Pancreas (tissue), 10 donors: ENCODE results near the gene TRNP1. TPM values are rescaled to one million over a fixed set of nuclear protein-coding genes. Genes with fewer than 3 reads are reported as not detected.
A peak's percentile ranks its signal among the peaks of the same experiment; 100 is the strongest.

Source experiments
- ATAC-seq, 4 donors: fragments of 200-7000 bp; cut with Tn5 transposase; one replicate each; pipeline versions ENCODE4 v1.8.0 to v1.9.1; 2020; ENCODE audit warnings: mild to moderate bottlenecking in 4 of 4, moderate library complexity in 4 of 4
- DNase-seq, 6 donors: peaks; one replicate each; pipeline ENCODE4 v3.0.0-alpha.2; 2020
- FAIRE-seq: peaks from 2 replicates; lab custom pipeline; 2012; peaks lifted over from hg19 to GRCh38; lab: Jason Lieb, UNC
- H3K27ac ChIP-seq, 4 donors: fragments of 200-600 bp; sonication (generic); 1 replicate in 3 of 4; 2 replicates in 1 of 4; pipeline versions ENCODE4 v1.5.0 to v1.8.0; 2020
- H3K27me3 ChIP-seq, 4 donors: fragments of 200-600 bp; one replicate each; pipeline ENCODE4 v1.8.0; 2021
- H3K36me3 ChIP-seq, 3 donors: fragments of 200-600 bp; sonication (generic) in 1 of 3; one replicate each; pipeline versions ENCODE4 v1.5.0 to v1.8.0; 2020 to 2021
- H3K4me1 ChIP-seq, 3 donors: fragments of 200-600 bp; one replicate each; pipeline ENCODE4 v1.8.0; 2021
- H3K4me3 ChIP-seq, 4 donors: fragments of 200-600 bp; sonication (generic) in 2 of 4; one replicate each; pipeline versions ENCODE4 v1.5.0 to v1.8.0; 2020 to 2021
- H3K9me3 ChIP-seq, 4 donors: fragments of 200-600 bp; one replicate each; pipeline ENCODE4 v1.8.0; 2021
- CTCF ChIP-seq, 4 donors: fragments of 200-600 bp; sonication (generic) in 3 of 4; IDR thresholded peaks; one replicate each; pipeline versions ENCODE4 v1.5.0 to v1.8.0; 2021; ENCODE audit warnings: antibody characterized with exemption in 4 of 4
- WGBS, 2 donors: extraction: QIAGEN DNeasy Blood & Tissue Kit; methylation state at CpG; one replicate each; pipeline ENCODE4 v1.1.7; 2013; 5-methylcytosine and 5-hydroxymethylcytosine counted together
- intact Hi-C, 3 donors: fragments of 100-400 bp; cut with DNase I; formaldehyde crosslinking; loops; one replicate each; pipeline versions ENCODE4 v1.11.1 to v1.14.2; 2022
- polyA plus RNA-seq, 2 donors: library from polyadenylated mRNA; stranded (reverse); fragments of 200-250 nt; gene quantifications; one replicate each; pipeline ENCODE4 v1.2.3, GENCODE V29; 2013
- total RNA-seq, 6 donors: library from RNA; stranded (reverse); fragmentation: NEBNext Ultra II Directional in 4 of 6; extraction: Animal tissue kit (Norgen Biotek cat#: 25700) in 4 of 6; gene quantifications; one replicate each; pipeline versions ENCODE4 v1.2.1 to v1.2.4, GENCODE V29; 2021 to 2023
- donor health status: healthy with polysubstance abuse.
- donor health status: DM: no; HTN: no; CAD: no; lungs with moderate emphysema.
- donor health status: DM: no; HTN: no; CAD: no.
- donor health status: control.
- donor health status: control.
- donor health status: Bipolar disorder and iron deficiency.
- donor health status: DM: yes; HTN: yes; CAD: no.
- donor health status: DM: no; HTN: no; CAD: no.
- donor health status: DM: no; HTN: no; CAD: no.
- donor health status: DM: yes; HTN: yes; CAD: no.

The TRNP1 gene
- total and polyA plus RNA-seq, 8 donors, result 10.4 to 48.2 (median 26.9) TPM

DNA sequence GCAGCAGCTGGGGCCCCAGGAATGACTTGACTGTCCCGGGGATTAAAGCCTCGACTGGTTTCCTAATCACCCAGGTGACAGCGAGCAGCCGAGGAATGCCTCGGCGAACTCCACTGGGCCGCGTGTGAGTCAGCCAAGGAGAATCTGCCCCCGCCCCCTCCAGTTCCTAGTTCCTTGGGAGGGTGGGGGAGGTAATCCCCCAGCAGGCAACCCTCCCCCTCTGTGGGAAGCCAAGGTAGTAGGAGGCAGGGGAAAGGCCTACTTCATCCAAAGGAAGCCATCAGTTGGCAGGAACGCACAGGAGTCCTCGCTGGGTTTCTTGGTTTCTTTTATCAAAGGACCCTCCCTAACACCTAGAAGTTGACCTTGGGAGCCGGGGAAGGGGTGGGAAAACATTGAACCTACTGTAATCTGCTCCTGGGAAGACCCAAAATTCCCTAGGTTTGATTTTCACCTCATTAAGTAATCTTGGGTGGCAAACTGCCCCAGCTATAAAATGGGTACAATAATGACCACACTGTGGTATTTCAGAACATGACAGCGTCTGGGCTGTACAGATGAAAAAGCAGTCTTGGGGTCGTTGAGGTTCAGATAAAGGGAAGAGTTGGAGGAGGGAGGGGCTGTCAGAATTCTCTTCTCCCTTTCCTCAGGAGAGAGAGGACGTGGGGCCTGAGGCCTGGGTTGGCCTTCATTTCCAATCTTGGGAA, 17.7 kb downstream of the TRNP1 start:
- no peak for FAIRE-seq
- intact Hi-C loops, result no loop called here
- Histone ChIP-seq H3K27me3 (no peaks in the 10 kb centered on the region), H3K27ac (peak overlapping the region; percentile 9 to 77 (median 32)), H3K4me1 (peaks cover 4 to 14% (median 11%) of the 10 kb centered on the region in 3 donors), H3K9me3 (no peaks in the 10 kb centered on the region), H3K36me3 (no peaks in the 10 kb centered on the region), H3K4me3 (no peak overlapping the region)
- 53 to 56% methylated on average over 15 of the region's 15 CpGs for WGBS, 2 donors
- no peak for TF ChIP-seq CTCF (IDR thresholded peaks at IDR 0.05)
- peak in 1 of 4 donors; percentile 8 for ATAC-seq
- DNase-seq, result peak in 1 of 6 donors; percentile 54

GRCh38 chr1:27011976-27012563, 18.6 kb downstream of the TRNP1 start:
- intact Hi-C loops, result no loop called here
- Histone ChIP-seq H3K4me1 (peaks cover 4 to 14% (median 11%) of the 10 kb centered on the region in 3 donors), H3K4me3 (peak overlapping the region in 1 of 4 donors; percentile 41), H3K9me3 (no peaks in the 10 kb centered on the region), H3K27ac (peak overlapping the region in 2 of 4 donors; percentile 64 to 77), H3K27me3 (no peaks in the 10 kb centered on the region), H3K36me3 (no peaks in the 10 kb centered on the region)
- FAIRE-seq (no peak), ATAC-seq (no peak), DNase-seq (peak in 1 of 6 donors; percentile 53)
- TF ChIP-seq CTCF (IDR thresholded peaks at IDR 0.05), result no peak
- 47 to 49% methylated on average over 24 of the region's 24 CpGs for WGBS, 2 donors

DNA sequence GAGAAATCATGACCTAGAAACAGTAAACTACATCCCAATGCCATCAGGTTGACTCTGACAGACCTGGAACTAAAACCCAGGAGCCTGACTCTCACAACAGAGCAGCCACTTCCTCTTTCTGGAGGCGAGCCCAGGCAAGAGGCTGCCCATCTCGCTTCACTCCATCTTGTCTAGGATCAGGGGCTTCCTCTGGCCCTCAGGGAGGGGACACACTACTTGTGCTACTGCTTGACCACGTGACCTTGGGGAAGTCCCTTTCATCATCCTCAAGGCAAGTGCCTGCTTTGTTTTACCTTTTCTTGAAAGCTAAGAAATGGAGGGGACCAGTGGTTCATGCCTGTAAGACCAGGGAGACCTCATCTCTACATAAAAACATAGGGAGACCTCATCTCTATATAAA, 21.8 kb downstream of the TRNP1 start:
- Histone ChIP-seq H3K36me3 (no peaks in the 10 kb centered on the region), H3K27ac (no peak overlapping the region), H3K27me3 (no peaks in the 10 kb centered on the region), H3K4me1 (peaks cover 0 to 9% (median 2%) of the 10 kb centered on the region in 3 donors), H3K4me3 (no peak overlapping the region), H3K9me3 (no peaks in the 10 kb centered on the region)
- no peak for TF ChIP-seq CTCF (IDR thresholded peaks at IDR 0.05)
- DNase-seq, result no peak
- WGBS, 2 donors, result 49 to 60% methylated on average over 2 to 3 of the region's 3 CpGs
- no peak for FAIRE-seq
- intact Hi-C loops, result no loop called here
- no peak for ATAC-seq

- no peak for FAIRE-seq
- WGBS, 2 donors, result 95 to 100% methylated on average over 1 of the region's 1 CpG
- no peaks in the 10 kb centered on the region for H3K9me3 ChIP-seq
- peaks cover 0 to 4% (median 0%) of the 10 kb centered on the region in 3 donors for H3K4me1 ChIP-seq
- ATAC-seq, result no peak
- H3K27ac ChIP-seq, result no peak overlapping the region
- no peak for DNase-seq
- TF ChIP-seq CTCF (IDR thresholded peaks at IDR 0.05), result no peak
- no peaks in the 10 kb centered on the region for H3K36me3 ChIP-seq
- intact Hi-C loops, result no loop called here
- H3K27me3 ChIP-seq, result no peaks in the 10 kb centered on the region
- no peak overlapping the region for H3K4me3 ChIP-seq
Observed at GRCh38 chr1:27016376-27016775, 22.9 kb downstream of the TRNP1 start.

- Histone ChIP-seq H3K27ac (no peak overlapping the region), H3K9me3 (no peaks in the 10 kb centered on the region), H3K36me3 (no peaks in the 10 kb centered on the region), H3K4me3 (no peak overlapping the region), H3K27me3 (no peaks in the 10 kb centered on the region), H3K4me1 (peaks cover 0 to 4% (median 0%) of the 10 kb centered on the region in 3 donors)
- FAIRE-seq (no peak), DNase-seq (no peak), ATAC-seq (no peak)
- WGBS, 2 donors, result 72 to 82% methylated on average over 4 of the region's 4 CpGs
- no peak for TF ChIP-seq CTCF (IDR thresholded peaks at IDR 0.05)
- intact Hi-C loops, result no loop called here
Observed at GRCh38 chr1:27017207-27017606, 23.7 kb downstream of the TRNP1 start.
